Transverse colon (tissue), 4 donors: ENCODE measurements around the gene IL5RA. TPM values are rescaled to one million over a fixed set of nuclear protein-coding genes. Genes with fewer than 3 reads are reported as not detected.

Experiments used
- DNase-seq: peaks from one replicate; pipeline ENCODE4 v3.0.0-alpha.2; 2019
- H3K27ac ChIP-seq, 4 donors: fragments of 200-600 bp; sonication (generic); 2 replicates each; pipeline ENCODE4 v1.5.1; 2016 to 2018; ENCODE audit warnings: inconsistent platforms in 4 of 4
- H3K27me3 ChIP-seq: fragments of 200-600 bp; sonication (generic); 2 replicates; pipeline ENCODE4 v1.5.1; 2017; ENCODE audit warnings: inconsistent platforms
- H3K36me3 ChIP-seq, 4 donors: fragments of 200-600 bp; sonication (generic); 2 replicates each; pipeline ENCODE4 v1.5.1; 2017 to 2019; ENCODE audit warnings: inconsistent platforms in 4 of 4
- H3K4me1 ChIP-seq, 4 donors: fragments of 200-600 bp; sonication (generic); 2 replicates each; pipeline ENCODE4 v1.5.1; 2017 to 2020; ENCODE audit warnings: inconsistent platforms in 4 of 4
- H3K4me3 ChIP-seq, 4 donors: fragments of 200-600 bp; sonication (generic); 1 replicate in 1 of 4; 2 replicates in 3 of 4; pipeline versions ENCODE4 v1.5.1 to v1.6.1; 2017 to 2019; ENCODE audit warnings: inconsistent platforms in 4 of 4
- H3K9me3 ChIP-seq, 2 donors: fragments of 200-600 bp; sonication (generic); 2 replicates each; pipeline ENCODE4 v1.5.1; 2017 to 2019; ENCODE audit warnings: inconsistent platforms in 2 of 2
- CTCF ChIP-seq, 5 experiments: fragments of 200-600 bp in 3 of 5; fragments of 450-650 bp in 2 of 5; sonication (generic) in 3 of 5; IDR thresholded peaks; 1 replicate in 2 of 5; 2 replicates in 3 of 5; pipeline ENCODE4 v1.5.1; 2016 to 2017; ENCODE audit warnings: antibody characterized with exemption in 5 of 5, inconsistent platforms in 3 of 5, mild to moderate bottlenecking in 2 of 5, moderate library complexity in 1 of 5
- EP300 ChIP-seq: sonication (generic); formaldehyde crosslinking; IDR thresholded peaks from one replicate; pipeline ENCODE4 v1.6.1; 2017; ENCODE audit warnings: antibody characterized with exemption, low read depth
- POLR2A ChIP-seq: fragments of 450-650 bp; IDR thresholded peaks from one replicate; pipeline ENCODE4 v1.6.1; 2016; ENCODE audit warnings: antibody characterized with exemption, mild to moderate bottlenecking, moderate library complexity
- POLR2AphosphoS5 ChIP-seq, 3 donors: sonication (generic); formaldehyde crosslinking; IDR thresholded peaks; one replicate each; pipeline ENCODE4 v1.6.1; 2016; ENCODE audit warnings: antibody characterized with exemption in 3 of 3
- WGBS, 2 donors: methylation state at CpG; one replicate each; pipeline ENCODE4 v1.1.5; 2018; ENCODE audit warnings: low coverage in 1 of 2; 5-methylcytosine and 5-hydroxymethylcytosine counted together
- in situ Hi-C, 4 donors: fragments of 200-750 bp; cut with MboI; loops; one replicate each; pipeline versions ENCODE4 v1.15.0 to v1.15.1; 2017; ENCODE audit warnings: low sequenced_read_pairs in 3 of 4, low pct_ligation_motif_present in 1 of 4, low pct_unique_long_range_greater_than_20kb in 1 of 4
- intact Hi-C: fragments of 100-400 bp; cut with DNase I; formaldehyde crosslinking; loops from one replicate; pipeline ENCODE4 v1.15.1; 2023; ENCODE audit warnings: low total_unique reads
- small RNA-seq, 4 donors: library from RNA; depleted of rRNA; stranded (forward); fragments of <200 nt; gene quantifications; one replicate each; pipeline ENCODE3, GENCODE V24; 2016
- total RNA-seq, 4 donors: library from RNA; depleted of rRNA; stranded (reverse); fragments of >200 nt; gene quantifications; one replicate each; pipeline ENCODE4 v1.1.0, GENCODE V29; 2016

Gene IL5RA
- total RNA-seq, 4 donors from 2014 or later: 0.27 to 0.95 TPM; not detected in 2

GRCh38 chr3:3027976-3028567, 82.1 kb downstream of the IL5RA start:
- no peak overlapping the region for H3K27ac ChIP-seq
- TF ChIP-seq EP300: no peak
- TF ChIP-seq POLR2AphosphoS5 (IDR thresholded peaks at IDR 0.05): no peak
- no peak for TF ChIP-seq CTCF (IDR thresholded peaks at IDR 0.05)
- no peak for TF ChIP-seq POLR2A
- H3K36me3 ChIP-seq: no peaks in the 10 kb centered on the region
- intact Hi-C loops (no loop called here), in situ Hi-C loops (no loop called here)
- H3K27me3 ChIP-seq: no peaks in the 10 kb centered on the region
- H3K4me1 ChIP-seq: no peaks in the 10 kb centered on the region
- H3K9me3 ChIP-seq: no peaks in the 10 kb centered on the region
- 75 to 82% methylated on average over 5 of the region's 5 CpGs for whole genome bisulfite sequencing, 2 donors
- H3K4me3 ChIP-seq: no peak overlapping the region
- no peak for DNase-seq

GRCh38 chr3:3023111-3023745, 86.9 kb downstream of the IL5RA start:
- no peak overlapping the region for H3K4me3 ChIP-seq
- H3K27me3 ChIP-seq: no peaks in the 10 kb centered on the region
- TF ChIP-seq POLR2A: no peak
- no peaks in the 10 kb centered on the region for H3K9me3 ChIP-seq
- in situ Hi-C loops (loop anchor here in 1 of 4 donors (25.0 kb wide), 1 partner anchor 1936 kb away; the partner anchor contains the start of gene CNTN6), intact Hi-C loops (no loop called here)
- H3K27ac ChIP-seq: no peak overlapping the region
- no peak for DNase-seq
- no peaks in the 10 kb centered on the region for H3K36me3 ChIP-seq
- no peaks in the 10 kb centered on the region for H3K4me1 ChIP-seq
- WGBS, 2 donors: 65 to 70% methylated on average over 4 to 7 of the region's 7 CpGs

DNA sequence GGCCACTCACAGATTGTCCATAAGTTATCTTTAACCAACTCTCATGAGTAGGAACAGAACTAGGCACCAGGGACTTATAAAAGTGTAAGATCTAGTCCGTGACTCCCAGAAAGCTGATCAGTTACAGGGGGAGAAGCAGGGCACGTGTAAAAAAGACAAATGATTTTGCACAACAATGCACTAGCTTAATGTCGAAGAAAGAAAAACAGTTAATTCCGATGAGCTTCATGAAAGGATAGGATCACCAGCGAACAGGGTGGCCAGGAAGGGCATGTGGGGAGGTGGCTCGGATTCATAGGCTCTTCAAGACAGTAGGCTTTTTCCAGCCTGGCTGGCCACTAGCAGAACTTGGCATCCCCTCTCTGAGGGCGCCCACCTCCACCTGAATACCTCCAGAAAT, 90.0 kb downstream of the IL5RA start:
- H3K27me3 ChIP-seq: no peaks in the 10 kb centered on the region
- peaks cover 0 to 3% (median 0%) of the 10 kb centered on the region in 4 donors for H3K4me1 ChIP-seq
- H3K36me3 ChIP-seq: no peaks in the 10 kb centered on the region
- TF ChIP-seq CTCF (IDR thresholded peaks at IDR 0.05): no peak
- TF ChIP-seq POLR2AphosphoS5 (IDR thresholded peaks at IDR 0.05): no peak
- no peak for TF ChIP-seq POLR2A
- no peak for TF ChIP-seq EP300
- in situ Hi-C loops: loop anchor here in 1 of 4 donors (25.0 kb wide), 1 partner anchor 1933 kb away; the partner anchor contains the start of gene CNTN6
- H3K4me3 ChIP-seq: no peak overlapping the region
- 76 to 82% methylated on average over 5 to 7 of the region's 7 CpGs for WGBS, 2 donors
- no peak overlapping the region for H3K27ac ChIP-seq
- no peaks in the 10 kb centered on the region for H3K9me3 ChIP-seq
- intact Hi-C loops: no loop called here
- DNase-seq: no peak

Small RNA genes lying within 50 kb of the gene (small RNA-seq; reads per million reads assigned to genes)
- gene RF00416: 0 reads per million in 4 donors

Other genes starting within 250 kb of the IL5RA start
- gene TRNT1, start 16.6 kb upstream of the IL5RA start, total RNA-seq: 10 to 100 TPM; 16.1 to 75.6 (median 23.9) TPM
- gene CRBN, start 69.3 kb upstream of the IL5RA start, total RNA-seq: 100 to 1,000 TPM in 1 of 4 donors, 10 to 100 TPM in 3; 31.2 to 158 (median 83.0) TPM